GM19468 (cell line): ENCODE measurements around the gene GPN3.
"Not testable (repeated sequence)": the region's sequence is repeated elsewhere in the genome, so short reads cannot be mapped to it uniquely, and the experiment has no call there.

ENCODE experiments used
- ATAC-seq: cut with Tn5 transposase; IDR thresholded peaks from one replicate; pipeline ENCODE4 v1.9.1; 2021; ENCODE audit warnings: mild to moderate bottlenecking, moderate library complexity, moderate number of reproducible peaks; ENCODE audit not compliant: unreplicated experiment; ENCODE audit errors: extremely low read depth

Gene GPN3

DNA sequence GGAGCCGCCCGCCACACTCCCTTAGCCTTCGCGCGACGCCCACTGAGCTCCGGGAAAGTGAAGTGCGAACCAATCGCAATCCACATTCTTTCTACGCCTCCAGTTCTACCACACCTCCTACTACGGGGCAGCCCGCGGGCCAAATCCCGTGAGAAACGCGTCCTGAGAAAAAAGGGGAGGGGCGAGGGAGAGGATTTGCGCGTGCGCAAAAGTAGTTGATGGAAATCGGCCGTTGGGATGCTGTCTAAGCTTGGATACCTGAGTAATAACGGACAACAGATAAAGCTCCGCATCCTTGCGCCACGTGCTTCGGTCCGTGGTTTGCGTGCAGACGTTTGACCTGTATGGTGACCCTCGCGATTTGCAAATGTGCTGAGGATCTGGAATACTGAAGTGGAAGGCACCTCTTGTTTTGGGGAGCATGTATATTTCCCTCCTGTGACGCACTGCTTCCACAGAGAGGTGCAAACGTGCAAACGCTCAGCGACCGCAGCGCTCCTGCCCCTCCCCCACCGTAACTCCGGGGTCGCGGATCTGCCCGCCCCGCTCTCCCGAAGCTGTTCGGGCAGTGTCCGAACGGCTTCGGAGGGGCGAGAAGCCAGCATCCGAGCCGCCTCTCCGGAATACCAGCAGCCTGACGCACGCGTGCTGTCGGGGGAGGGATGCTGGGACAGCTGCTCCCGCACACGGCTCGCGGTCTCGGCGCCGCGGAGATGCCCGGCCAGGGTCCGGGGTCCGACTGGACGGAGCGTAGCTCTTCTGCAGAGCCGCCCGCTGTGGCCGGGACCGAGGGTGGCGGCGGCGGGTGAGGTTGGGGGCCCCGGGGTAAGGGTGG, at the start of gene GPN3, which contains the start of gene FAM216A:
Gene GPN3, minus strand, starts transcription at position 44 of the 835 bp plus-strand sequence. CDS start 54 bp downstream, outside the sequence.
Gene FAM216A, plus strand, starts transcription at position 632 of the 835 bp plus-strand sequence. Its CDS starts 31 bp downstream, at position 663.
- peak; percentile 67 for ATAC-seq

DNA sequence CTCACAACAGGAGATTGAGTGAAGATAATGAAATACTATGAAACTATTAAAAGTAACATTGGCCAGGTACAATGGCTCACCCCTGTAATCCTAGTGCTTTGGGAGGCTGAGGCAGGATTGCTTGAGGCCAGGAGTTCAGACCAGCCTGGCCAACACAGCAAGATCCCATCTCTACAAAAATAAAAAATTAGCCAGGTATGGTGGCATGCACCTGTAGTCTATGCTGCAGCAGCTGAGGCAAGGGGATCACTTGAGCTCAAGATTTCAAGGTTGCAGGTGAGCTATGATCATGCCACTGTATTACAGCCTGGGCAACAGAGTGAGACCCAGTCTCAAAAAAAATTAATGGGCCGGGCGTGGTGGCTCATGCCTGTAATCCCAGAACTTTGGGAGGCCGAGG, 48.9 kb upstream of the GPN3 start:
- ATAC-seq, result no peak

DNA sequence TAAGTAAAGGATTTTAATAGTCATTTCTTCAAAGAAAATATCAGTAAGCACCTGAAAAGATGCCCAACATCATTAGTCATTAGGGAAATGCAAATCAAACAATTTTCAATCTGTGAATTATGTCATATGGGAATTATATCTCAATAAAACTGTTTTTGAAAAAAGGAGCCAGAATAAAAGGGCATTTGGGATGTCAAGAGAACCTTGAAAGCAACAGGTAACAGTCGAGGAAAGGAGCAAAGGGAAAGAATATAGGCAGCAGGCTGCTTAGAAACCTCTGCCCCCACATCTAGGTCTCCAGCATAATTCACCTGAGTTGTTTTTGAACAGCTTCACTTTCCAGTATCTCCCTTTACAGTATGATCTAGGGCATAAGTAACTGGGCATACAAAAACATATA, 46.3 kb upstream of the GPN3 start:
- ATAC-seq, result no peak

DNA sequence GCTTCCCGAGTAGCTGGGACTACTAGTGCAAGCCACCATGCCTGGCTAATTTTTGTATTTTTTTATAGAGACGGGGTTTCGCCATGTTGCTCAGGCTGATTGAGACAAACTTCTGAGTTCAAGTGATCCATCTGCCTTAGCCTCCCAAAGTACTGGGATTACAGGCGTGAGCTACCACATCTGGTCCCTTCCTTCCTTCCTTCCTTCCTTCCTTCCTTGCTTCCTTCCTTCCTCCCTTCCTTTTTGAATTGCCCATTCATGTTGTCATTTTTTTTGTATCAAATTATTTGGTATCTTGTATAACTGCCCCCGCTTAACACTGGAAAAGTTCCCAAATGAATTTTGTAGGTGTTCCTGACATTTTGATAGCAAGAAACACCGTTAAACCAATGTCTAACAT, 45.8 kb upstream of the GPN3 start:
- no peak for ATAC-seq

DNA sequence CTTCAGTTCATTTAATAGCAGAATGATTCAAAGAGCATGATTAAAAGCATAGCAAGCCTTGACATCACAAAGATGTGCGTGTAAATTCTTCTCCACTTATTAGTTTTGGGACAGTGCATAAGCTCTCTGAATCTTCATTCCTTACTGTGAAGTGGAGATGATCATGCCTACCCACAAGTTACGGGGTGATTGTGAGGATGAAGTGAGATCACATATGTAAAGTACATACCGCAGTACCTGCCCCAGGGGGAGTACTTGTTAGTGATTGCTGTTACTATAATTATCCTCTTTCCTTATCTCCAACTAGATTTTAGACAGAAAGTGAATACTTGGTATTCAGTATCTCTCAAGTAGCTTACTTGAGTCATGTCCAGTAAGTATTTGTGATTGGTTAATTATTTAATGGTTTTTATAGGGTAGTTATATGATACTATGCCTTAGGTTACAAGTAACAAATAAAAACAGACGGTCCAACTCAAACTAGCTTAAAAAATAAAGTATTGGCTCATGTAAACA, 40.1 kb upstream of the GPN3 start:
- ATAC-seq, result no peak

DNA sequence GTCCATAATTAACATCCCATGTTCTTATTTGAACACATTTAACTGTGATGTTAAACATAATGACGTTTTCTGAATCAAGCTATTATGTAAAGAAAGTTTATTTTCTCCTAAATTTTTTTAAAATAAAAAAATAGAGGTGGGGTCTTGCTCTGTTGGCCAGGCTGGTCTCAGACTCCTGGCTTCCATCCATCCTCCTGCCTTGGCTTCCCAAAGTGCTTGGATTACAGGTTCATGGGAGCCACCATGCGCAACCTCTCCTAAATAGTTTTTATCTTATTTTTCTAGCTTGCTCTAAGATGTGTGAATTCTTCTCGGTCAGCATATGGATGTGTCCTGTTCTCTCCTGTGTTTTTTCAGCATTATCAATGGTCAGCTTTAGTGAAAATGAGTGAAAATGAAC, 37.3 kb upstream of the GPN3 start:
- no peak for ATAC-seq

DNA sequence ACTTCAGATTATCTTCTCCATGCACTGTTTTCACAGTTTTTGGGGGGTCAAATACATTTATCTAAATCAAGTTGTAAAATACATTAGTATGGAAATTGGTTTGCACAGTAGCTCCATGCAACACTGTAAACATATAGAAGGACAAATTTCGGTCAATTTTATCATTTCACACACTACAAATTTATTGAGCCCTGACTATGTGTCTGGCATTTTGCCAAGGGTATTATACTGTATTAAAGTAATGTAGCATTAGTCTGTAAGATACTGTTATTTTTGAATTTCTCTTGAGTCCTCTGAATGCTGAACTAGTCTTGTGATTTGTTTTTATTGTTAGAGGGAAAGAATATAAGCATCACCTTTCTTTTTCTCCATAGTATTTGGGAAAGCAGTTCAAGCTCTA, 35.4 kb upstream of the GPN3 start:
- no peak for ATAC-seq

DNA sequence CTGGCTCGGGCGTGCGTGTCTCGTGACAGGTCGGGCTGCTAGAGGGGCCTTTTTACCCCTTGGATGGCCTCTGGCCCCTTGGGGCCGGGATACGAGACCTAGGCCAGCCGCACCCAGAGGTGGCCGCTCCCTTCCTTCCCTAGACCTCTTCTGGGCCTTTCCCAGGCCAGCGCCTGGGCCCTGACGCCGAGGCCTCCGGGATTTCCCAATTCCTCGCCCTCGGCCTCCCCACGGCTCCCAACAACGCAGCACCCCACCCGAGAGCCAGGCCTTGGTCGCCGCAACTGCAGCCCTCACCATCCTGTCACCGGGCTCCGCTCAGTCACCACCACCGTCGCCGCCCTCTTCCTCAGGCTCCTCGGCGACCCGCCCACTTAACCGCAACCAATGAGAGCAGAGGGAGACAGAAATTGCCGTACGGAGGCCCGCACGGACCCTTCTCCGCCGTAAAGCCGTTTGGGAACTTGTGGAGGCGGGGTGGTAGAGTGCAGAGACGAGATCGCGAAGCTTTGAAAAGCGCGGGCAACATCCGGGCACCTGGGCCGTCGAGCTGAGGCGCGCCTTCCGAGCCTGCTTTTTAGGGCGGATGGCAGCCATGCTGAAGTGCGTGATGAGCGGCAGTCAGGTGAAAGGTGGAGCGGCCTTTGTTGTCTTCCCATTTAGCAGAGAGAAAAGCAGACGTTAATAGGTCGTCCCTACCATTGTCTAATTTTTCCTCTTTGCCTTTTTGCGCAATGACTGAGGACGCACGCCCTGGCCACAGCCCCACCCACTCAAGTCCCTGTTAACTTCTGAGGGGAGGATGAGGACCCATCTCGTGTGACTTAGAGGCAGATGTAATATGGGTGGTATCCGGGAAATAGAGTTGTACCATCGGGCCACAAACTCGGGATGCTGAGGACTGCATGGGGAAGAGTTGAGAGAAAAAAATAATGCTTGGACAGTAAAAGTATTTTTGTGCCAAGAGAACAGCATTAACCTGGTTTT, 34.0 kb upstream of the GPN3 start, which contains the start of the genes RAD9B and VPS29:
Gene RAD9B, plus strand, starts transcription at position 580 of the 987 bp plus-strand sequence. Its CDS starts 7 bp downstream, at position 587.
Gene VPS29, minus strand, starts transcription at position 360 of the 987 bp plus-strand sequence. Its CDS starts 60 bp downstream, at position 300.
- peak; percentile 56 for ATAC-seq

DNA sequence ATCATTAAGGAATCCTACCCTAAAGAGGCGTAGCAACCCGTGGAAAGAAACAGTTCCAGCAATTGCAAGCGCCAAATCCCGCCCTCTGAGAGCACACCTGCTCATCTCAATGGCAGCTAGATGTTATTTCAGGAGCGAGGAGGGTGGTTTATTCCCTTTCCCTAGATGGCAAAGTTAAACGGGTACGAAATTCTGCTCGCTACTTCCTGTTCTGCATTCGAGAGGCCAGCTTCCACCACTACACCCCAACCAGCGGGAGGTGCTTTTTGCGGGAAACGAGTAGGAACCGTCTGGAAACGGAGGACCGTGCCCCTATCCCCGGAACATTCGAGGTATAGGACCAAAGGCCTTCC, 33.3 kb upstream of the GPN3 start:
- no peak for ATAC-seq

DNA sequence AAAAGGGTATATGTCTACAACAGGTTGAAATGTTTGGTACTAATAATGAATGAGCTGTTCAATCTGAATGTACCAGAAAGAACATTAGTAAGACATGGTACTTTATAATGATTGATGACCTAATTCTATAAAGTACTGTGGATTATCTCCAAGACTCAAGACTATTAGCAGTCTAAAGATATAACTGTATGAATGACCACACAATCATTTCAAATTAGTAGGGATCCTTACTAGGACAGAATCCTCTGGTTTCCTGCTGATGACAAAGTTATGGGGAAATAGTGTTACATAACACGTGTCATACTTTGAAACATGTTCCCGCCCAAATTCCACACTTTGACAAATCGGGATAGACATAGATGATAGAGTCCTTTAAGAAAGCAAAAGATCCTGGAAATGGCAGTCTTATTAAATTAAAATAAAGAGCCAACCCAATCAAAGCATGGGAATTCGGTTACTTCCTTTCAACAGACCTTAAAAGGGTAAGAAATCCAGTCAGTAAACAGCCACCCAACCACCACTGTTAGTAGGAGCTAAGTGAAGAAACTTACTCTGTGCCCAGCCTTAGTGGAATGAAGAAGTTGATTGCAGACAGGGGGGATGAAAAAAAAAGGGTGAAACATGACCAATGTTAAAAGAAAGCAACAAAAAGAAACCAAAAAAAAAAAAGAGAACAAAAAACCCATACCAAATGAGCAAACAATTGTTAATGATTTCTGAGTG, 31.1 kb upstream of the GPN3 start:
- no peak for ATAC-seq

DNA sequence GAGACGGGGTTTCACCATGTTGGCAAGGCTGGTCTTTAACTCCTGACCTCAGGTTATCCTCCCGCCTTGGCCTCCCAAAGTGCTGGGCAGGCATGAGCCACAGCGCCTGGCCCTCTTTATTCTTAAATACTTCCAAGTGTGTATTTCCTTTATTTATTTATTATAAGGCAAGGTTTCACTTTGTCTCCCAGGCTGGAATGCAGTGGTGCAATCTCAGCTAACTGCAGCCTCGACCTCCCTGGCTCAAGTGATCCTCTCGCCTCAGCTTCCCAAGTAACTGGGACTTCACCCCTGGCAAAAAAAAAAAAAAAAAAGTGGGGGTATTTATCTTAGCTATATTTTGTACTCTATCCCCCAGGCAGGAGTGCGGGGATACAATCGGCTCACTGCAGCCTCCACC, 7.4 kb upstream of the GPN3 start:
- ATAC-seq, result no peak

DNA sequence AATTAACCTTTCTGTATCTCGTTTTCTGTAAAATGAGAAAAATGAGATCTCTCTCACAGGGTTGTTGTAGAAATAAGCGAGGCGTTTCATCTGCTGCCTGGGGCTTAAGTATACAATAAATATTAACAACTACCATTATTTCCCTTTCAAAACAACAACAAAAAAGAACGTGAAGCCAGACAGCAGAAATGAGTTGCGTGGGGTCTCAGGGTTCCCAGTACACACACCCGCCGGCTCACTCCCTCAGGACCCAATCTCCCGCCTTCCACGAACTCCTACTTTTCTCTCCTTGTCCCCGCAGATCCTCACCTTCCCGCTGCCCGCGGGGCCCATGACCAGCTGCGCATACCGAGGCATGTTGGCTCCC, 227 bp downstream of the GPN3 start:
- no peak for ATAC-seq

DNA sequence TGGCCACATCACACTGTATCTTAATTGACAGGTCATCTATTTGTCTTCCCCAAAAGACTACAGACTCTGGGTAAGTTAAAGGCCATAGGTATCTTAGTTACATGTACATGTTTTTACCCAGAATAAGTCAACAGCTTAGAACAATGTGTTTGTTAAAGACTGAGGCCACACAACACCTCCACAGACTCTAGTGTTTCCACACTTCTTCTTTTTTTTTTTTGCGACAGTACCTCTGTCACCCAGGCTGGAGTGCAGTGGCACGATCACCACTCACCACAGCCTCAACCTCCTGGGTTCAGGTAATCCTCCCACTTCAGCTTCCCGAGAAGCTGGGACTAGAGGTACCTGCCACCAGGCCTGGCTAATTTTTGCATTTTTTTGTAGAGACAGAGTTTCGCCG, 1.3 kb downstream of the GPN3 start:
- ATAC-seq, result no peak

DNA sequence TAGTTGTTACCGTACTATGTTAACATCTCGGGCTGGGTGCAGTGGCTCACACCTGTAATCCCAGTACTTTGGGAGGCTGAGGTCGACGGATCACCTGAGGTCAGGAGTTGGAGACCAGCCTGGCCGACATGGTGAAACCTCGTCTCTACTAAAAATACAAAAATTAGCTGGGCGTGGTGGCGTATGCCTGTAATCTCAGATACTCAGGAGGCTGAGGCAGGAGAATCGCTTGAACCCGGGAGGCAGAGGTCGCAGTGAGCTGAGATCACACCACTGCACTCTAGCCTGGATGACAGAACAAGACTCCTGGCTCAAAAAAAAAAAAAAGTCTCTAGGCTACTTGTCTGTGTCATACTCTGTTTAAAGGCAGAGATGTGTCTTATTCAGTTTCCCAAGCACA, 2.3 kb downstream of the GPN3 start:
- not testable (repeated sequence) for ATAC-seq

DNA sequence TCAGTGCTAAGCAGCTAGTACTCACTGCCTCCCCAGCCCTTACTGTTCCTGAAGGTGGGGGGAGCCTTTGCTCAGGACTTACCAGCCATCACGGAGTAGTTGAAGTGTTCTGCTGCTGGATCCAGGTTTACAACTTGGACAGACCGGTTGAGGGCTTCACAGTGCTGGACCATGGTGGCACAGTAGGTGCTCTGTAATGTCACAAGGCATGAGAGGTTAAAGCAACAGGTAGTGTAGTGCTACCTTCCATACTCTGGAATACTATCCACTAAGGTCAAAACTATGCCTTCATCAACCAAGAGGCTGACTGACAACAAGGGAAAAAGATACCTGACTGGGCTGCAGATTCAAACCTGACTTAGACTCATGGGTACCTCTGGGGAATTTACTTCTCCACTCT, 3.0 kb downstream of the GPN3 start:
- ATAC-seq, result no peak

DNA sequence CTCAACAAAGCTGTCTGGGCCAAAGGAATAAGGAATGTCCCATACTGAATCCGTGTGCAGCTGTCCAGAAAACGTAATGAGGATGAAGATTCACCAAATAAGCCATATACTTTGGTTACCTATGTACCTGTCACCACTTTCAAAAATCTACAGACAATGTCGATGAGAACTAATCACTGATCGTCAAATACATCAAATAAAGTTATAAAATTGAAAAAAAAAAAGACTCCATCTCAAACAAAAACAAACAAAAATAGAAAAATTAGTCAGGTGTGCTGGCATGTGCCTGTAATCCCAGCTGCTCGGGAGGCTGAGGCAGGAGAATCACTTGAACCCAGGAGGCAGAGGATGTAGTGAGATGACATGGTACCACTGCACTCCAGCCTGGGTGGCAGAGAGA, 6.9 kb downstream of the GPN3 start:
- not testable (repeated sequence) for ATAC-seq

DNA sequence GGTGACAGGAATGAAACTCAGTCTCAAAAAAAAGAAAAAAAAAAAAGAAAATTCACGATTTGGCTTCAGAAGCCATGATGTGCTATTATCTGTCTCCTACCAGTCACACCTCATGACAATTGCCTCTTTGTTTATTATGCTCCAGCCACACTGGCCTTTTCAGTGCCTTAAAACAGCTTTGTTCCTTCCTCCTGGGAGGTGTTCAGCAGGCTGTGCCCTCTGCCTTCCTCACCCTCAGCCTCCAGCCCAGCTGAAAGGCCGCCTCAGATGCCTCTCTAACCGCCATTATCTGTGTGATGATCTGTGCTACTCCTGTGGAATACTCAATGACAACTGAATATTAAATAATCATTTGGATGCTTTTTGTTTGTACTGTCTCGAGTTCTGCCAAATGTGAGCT, 9.3 kb downstream of the GPN3 start:
- no peak for ATAC-seq

DNA sequence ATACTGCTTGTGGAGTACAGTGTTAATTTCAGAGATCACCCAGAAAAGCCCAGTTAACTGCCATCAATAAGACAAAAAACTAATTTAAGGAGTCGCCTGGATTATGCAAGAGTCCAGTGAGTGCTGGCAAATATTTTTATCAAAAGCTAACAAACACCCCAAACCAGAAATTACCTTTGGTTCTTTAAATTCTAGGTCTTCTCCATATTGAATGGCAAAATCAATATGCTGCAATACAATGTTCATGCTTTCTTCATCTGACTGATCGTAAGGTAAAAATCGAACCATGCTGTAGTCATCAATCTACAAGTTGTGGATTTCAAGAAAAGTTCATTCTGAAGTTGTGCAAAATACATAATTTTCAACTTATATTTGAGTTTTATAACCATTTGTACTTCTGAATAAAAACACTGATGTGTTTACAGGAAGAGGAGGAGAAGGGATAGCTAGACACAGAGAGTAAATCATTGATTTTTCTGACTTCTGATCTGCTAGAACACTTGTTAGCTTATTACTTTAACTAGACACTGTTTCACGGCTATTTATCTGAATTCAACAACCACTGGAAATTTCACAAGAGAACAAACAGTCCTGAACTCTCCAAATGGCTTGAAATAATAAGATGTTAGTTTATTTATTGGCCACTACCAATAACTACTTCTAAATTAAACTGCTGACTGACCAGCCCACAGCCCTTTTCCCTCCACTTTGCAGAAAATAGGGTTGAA, 14.3 kb downstream of the GPN3 start:
- ATAC-seq, result no peak

DNA sequence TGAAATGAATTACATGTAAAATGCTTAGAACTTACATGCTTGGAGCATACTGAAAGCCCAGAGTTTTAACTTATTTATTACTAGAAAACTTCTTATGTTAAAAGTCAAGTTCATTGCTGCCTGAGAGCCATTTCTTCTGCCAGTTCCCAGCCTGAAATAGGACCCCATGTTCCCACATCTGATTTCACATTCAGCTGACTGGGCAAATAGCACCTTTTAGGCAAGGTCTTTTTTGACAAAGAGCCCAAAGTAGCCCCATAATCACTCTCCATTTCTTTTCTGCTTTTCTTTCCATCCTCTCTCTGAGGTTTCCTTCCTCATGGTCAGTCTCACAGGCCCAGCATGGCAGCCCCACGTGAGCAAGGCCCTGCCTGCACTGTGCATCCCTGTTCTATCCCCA, 16.8 kb downstream of the GPN3 start:
- no peak for ATAC-seq
